ENCODE data around the gene HIC2.

GRCh38 chr22:21455334-21456089 lies 38.3 kb downstream of the HIC2 start:
- TF ChIP-seq EP300 (IDR thresholded peaks at IDR 0.05) (no peak), CTCF (IDR thresholded peaks at IDR 0.05) (no peak), POLR2AphosphoS5 (IDR thresholded peaks at IDR 0.05) (no peak)
